Spleen (tissue), 7 donors: ENCODE data around the gene MIR17HG.

Experiments used
- POLR2AphosphoS5 ChIP-seq, 3 donors: sonication (generic); formaldehyde crosslinking; IDR thresholded peaks; one replicate each; pipeline ENCODE4 v1.5.1; 2017; ENCODE audit warnings: antibody characterized with exemption in 3 of 3
- TF ChIP-seq, protein P1 (sequence below), 11 experiments: fragments of 200-600 bp in 7 of 11; fragments of 450-650 bp in 4 of 11; sonication (generic) in 4 of 11; IDR thresholded peaks in 8 of 11; conservative IDR thresholded peaks in 3 of 11; 1 replicate in 7 of 11; 2 replicates in 4 of 11; pipeline versions ENCODE4 v1.4.0 to v1.8.0; 2016 to 2021; ENCODE audit warnings: antibody characterized with exemption in 11 of 11, inconsistent platforms in 4 of 11, mild to moderate bottlenecking in 1 of 11
- donor health status: DM: no; HTN: no; CAD: no; lungs with moderate emphysema.
- donor health status: DM: no; HTN: no; CAD: no.
- donor health status: DM: no; HTN: no; CAD: no.

DNA sequence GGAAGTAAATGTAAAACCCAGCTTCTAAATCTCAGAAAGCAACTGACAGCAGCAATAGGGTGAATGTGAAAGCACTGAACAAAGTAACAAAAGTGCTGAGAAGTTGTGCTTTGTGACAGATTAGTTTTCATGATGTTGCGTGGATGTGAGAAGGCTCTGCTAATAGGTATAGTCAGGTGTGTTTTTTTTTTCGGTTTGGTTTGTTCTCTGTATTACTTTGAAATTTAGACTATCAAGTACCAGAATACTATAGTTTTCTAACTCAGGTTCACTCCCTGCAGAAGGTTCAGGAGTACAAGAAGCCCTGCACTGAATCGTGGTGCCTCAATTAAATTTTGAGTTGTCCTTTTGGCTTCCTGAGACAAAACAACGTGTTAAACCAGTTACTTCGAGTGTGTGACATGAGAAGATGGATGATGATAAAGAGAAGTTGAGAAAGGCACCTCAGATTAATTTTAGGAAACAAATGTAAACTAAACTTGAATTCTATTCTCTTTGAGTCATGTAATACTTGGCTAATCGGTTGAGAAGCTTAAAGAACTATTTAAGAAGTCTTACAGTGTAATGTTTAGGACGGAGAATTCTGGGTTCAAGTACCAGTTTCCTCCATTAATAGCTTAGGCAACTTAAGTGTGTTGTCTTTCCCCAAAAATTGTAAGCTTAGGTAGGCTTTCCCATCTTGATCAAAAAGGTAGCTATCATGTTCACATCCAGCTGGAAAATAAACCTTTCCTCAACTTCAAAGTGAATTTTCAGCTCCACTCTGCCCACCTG lies 10.3 kb downstream of the MIR17HG start:
- TF ChIP-seq, protein P1, sequence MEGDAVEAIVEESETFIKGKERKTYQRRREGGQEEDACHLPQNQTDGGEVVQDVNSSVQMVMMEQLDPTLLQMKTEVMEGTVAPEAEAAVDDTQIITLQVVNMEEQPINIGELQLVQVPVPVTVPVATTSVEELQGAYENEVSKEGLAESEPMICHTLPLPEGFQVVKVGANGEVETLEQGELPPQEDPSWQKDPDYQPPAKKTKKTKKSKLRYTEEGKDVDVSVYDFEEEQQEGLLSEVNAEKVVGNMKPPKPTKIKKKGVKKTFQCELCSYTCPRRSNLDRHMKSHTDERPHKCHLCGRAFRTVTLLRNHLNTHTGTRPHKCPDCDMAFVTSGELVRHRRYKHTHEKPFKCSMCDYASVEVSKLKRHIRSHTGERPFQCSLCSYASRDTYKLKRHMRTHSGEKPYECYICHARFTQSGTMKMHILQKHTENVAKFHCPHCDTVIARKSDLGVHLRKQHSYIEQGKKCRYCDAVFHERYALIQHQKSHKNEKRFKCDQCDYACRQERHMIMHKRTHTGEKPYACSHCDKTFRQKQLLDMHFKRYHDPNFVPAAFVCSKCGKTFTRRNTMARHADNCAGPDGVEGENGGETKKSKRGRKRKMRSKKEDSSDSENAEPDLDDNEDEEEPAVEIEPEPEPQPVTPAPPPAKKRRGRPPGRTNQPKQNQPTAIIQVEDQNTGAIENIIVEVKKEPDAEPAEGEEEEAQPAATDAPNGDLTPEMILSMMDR (IDR thresholded peaks at IDR 0.05 in 8 of 11, conservative IDR thresholded peaks at IDR 0.05 in 3 of 11) = no peak
- no peak for TF ChIP-seq POLR2AphosphoS5 (IDR thresholded peaks at IDR 0.05)
